ENCODE data around the gene ZCWPW2.

ZCWPW2 gene, protein sequence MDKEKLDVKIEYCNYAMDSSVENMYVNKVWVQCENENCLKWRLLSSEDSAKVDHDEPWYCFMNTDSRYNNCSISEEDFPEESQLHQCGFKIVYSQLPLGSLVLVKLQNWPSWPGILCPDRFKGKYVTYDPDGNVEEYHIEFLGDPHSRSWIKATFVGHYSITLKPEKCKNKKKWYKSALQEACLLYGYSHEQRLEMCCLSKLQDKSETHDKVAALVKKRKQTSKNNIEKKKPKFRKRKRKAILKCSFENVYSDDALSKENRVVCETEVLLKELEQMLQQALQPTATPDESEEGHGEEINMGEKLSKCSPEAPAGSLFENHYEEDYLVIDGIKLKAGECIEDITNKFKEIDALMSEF

DNA sequence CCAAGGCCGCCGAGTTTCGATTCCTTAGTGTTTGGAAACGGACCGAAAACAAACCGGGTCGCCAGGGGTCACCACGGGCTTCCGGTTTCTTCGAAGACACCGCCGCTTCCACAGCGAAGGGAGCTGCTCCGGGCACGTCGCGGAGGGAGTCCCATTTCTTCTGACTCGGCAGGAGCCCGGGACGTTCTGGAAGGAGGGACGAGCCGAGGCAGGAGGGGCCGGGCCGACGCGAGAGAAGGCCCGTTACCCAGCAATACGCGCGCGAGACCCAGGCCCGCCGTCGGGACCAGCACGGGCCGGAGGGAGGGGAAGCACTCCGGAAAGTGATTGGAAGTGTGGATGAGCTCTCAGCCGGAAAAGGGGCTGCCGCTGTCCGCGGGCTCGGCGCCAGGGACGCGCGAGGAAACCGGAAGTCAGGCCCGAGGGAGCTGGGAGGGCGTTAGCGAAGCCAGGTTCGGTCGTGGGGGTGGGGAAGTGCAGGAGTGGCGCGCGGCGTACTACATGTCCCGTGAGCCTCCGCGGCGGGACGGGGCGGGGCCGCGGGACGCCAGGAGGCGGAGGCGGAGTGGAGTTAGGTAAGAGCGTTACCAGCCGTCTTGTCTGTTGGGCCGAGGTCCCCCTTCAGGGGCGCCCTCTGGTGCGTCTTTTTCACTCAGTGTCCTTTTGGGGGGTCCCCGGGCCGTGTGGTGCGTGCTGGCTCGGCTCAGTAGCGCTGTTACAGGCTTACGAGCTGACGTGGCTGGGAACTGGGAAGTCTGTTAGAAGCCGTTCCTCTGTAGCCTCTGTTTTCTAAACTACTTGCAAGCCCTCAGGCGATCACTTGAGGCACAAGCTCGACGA, at the start of gene ZCWPW2, which contains the start of gene AZI2:
ZCWPW2 (plus strand) TSS at position 93 of the 840 bp plus-strand sequence. CDS start 64,348 bp downstream, outside the sequence.
AZI2 (minus strand) TSS at position 196 of the 840 bp plus-strand sequence. CDS start 8,207 bp downstream, outside the sequence.
- peak; percentile 90 for DNase-seq (ENCODE audit: low read depth)

DNA sequence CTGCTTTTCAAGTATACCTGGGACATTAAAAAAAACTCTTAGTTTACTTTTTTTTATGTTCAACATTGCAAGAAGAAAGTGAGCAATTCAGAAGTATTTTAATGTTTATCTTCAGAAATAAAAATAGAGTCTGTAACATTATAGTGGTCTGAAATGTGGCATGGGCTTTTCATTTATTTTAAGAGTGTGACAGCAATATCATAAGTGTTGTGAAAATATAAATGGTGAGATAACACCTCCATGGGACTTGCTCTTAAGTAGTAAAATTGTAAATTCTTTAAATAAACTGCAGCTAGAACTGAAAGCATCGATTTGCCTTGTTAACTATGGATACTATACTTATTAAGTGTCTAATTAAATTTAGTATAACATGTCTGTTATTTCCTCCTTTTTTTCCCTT, 48.8 kb upstream of the ZCWPW2 start:
- no peak for DNase-seq (ENCODE audit: low read depth)

DNA sequence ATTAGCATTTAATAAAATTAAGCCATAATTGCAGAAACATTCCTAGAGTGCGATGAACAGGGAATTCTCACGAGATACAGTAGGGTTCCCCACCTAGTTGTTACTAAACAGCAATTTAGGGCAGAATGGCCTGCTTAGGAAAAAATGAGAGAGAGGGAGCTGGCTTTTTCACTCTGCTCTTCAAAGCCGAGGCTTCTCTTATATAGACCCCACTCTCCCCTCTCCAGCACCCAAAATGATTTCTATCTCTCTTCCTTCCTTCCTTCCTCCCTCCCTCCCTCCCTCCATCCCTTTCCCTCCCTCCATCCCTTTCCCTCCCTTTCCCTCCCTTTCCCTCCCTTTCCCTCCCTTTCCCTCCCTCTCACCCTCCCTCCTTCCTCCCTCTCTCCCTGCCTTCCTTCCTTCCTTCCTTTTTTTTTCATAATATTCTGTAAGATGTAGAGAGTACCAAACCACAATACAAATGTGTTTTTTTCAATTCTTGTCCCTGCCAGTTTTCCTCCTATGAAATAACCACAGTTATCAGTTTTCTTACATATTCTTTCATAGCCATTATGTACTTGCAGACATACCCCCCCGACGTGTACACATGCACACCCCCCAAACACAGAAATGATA, 48.1 kb upstream of the ZCWPW2 start:
- no peak for DNase-seq (ENCODE audit: low read depth)

DNA sequence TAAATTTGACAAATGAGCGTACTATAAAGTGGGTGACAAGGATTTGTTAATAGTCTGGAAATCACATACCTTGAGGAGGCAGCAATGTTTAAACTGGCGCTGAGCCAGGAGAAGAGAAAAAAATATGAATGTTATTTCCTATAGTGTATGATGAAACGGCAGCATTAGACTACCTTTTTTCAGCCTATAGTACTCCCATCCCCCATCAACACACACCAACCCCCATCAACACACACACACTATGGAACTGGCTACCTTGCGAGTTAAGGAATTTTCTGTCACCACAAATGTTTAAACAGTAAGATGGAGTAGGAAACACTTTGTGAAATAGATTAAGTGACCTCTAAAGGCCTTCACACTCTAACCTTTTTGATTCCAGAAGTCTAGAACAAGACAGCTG, 46.8 kb upstream of the ZCWPW2 start:
- no peak for DNase-seq (ENCODE audit: low read depth)

DNA sequence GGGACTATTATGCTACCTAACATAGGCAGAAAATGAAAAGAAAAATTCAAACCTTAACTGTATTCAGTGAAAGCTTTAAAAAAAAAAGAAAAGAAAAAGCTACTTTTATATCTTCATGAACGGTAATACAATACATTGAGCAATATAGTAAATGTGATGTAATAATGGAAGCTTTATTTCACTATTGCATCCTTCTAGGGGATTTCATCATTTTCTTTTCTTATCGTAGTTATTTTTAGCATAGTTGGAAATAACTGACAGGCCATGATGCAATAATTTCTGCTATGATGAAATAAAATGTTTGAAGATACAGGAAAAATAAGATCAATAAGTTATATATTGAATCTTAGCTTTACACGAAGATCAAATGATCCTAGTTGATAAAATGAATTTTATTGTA, 40.3 kb upstream of the ZCWPW2 start:
- no peak for DNase-seq (ENCODE audit: low read depth)

DNA sequence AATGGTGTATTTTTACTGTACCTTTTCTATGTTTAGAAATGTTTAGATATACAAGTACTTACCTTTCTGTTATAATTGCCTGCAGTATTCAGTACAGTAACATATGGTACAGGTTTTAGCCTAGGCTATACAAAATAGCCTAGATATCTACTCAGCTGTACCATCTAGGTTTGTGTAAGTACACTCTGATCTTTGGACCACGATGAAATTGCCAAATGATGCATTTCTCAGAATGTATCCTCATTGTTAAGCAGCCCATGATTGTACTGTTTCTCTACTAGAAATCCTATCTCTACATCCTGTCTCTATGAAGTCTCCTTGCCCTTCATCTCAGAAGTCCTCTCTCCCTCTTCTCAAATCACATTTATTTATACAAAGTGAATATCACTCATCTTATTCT, 32.8 kb upstream of the ZCWPW2 start:
- DNase-seq (ENCODE audit: low read depth): no peak

DNA sequence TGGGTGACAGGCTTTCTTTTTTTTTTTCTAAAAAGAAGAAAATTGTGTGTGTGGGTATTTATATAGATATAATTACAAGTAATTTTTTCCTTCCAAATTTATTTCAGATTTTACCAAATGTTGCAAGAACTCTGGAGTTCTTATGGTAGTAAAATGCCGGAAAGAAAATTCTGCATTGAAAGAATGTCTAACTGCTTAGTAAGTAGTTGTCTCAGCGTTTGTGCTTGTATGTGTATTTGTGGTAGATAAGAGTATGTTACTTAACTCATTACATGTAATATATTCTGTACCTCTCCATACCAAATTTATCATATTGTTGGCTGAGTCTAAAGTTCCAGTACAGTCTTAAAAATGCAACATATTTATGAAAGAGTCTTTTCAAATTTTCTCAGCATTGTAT, 32.3 kb upstream of the ZCWPW2 start:
- no peak for DNase-seq (ENCODE audit: low read depth)

DNA sequence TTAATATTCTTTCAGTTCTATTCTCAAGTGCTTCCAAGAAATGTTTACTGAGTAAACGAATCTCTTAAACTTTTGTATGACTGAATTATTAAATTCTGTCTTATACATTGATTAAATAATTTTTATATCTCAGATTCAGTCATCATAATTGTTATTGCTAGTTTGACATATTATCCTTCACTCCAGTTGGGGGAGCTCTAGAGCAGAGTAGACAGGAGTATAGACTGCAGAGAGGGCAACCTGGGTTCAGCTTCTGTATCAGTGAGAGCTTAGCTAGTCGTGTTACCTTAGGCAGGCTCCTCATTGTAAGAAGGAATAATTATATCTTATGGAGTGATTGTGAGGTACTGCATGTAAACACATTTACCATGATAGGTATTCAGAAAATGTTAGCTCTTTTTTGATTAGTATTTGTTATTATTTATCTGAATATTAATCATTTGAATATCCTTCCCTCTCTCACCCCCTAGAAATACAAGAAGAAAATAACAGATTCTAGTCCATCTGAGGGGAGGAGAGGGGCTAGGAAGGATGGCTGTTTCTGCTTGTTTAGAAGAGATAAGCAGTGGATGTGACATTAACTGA, 31.0 kb upstream of the ZCWPW2 start:
- no peak for DNase-seq (ENCODE audit: low read depth)

DNA sequence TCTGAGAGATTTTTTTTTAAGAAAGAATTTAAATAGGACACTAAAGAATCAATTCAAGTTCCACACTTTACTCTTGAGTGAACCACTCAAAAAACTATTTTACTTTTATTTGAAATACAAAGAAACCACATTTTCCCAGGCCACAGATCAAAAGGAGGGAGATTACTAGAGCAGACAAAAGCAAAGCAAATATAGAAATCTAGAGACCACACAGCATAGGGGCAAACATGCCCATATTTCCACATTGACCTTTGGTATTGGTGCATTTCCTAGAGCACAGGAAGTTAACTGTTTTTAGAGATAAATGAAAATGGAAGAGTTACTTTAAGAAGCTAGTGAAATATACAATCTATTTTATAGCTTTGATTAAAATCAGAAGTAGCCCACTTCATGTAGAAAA, 27.5 kb upstream of the ZCWPW2 start:
- DNase-seq (ENCODE audit: low read depth): no peak

DNA sequence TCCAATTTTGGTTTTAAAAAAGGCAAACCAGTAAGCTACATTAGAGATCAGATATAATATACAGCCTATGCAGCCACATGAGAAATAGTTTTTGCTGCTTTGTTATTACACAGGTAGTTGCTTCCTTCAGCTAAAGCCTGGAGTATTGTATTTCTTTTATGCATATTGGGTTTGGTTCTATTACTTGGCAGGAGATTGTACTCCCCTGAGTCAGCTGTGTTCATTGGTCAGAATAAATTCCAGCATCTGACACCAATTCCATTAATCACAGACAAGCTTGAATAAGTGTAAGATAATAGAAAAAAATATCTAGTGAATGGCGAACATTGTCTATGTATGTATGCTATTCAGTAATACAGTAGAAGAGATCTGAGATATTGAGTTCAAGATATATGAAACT, 26.1 kb upstream of the ZCWPW2 start:
- DNase-seq (ENCODE audit: low read depth): no peak

DNA sequence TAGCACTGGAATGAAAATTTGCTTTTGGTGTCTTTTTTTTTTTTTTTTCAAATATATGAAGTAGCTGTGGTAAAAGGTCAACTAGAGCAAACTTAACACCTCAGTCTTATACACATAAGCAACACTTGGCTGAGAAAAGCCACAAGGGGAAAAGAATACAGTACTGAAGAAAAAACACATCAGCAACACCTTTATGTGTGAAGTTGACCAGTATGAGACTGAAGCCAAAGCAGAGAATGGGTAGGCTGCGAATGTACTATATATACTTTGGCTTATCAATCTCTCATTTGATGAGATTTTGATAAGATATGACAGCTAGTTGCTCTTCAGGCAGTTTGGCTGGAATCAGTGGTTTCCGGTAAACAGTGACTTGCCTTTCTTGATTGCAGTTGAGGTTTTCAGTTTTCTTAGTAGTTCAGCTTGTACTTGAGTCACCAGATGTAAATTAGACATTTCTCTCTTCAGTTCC, 22.0 kb upstream of the ZCWPW2 start:
- no peak for DNase-seq (ENCODE audit: low read depth)

DNA sequence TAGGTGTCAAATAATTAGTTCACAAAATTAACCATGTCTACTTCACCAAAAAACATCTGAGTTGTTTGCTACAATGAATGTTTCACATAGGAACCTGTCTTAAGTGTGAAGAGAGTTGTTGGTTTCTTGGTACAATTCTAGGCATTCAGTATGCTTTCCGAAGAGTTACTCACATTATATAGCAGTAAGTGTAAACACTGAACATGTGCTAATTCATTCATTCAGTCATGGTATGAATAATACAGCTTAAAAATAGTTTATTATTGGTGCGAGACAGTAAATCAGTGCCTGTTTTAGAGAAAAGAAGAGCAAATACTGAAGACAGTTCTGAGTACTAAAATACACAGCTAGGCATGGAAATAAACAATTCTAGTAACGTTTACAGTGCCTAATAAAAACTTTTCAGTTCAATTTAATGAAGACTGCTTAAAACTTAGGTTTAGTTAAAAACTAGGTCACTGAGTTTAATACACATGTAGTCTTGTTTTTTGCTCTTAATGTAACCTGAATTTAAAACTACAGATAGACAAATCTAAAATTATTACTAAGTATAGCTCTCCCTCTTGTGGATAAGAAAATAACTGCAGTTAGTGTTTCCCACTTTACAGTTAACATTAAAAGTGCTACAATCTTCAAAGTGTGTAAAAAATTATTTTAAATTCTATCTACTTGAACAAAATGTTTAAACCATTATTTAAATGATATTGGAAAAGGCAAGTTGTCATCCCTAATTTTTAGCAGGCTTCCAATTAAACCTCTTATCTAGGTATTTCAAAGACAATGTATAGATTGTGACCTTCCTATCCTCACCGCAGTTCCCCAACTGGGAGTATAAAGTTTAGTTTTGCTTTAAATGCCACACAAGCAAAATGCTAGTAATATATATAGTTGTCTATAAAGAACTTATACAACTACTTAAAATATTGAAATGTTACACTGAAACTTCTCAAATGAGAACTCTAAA, 20.1 kb upstream of the ZCWPW2 start:
- no peak for DNase-seq (ENCODE audit: low read depth)

DNA sequence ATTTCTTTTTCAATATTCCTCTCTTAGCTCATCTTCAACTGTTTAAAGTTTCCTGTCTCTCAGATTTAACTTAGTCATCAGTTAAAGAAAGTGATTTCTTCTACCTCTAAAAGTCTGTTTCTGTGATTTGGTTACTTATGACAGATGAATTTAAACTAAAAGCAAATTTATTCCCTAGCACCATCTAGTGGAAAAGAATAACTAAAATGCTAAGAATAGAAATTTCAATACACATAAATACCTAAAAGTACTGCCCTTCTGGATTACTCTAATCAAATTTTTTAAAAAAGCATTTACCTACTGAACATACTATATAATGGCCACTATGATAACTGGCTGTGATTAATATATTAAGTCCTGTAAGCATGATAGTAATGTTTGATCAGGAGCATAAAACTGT, 14.0 kb upstream of the ZCWPW2 start:
- DNase-seq (ENCODE audit: low read depth): no peak

DNA sequence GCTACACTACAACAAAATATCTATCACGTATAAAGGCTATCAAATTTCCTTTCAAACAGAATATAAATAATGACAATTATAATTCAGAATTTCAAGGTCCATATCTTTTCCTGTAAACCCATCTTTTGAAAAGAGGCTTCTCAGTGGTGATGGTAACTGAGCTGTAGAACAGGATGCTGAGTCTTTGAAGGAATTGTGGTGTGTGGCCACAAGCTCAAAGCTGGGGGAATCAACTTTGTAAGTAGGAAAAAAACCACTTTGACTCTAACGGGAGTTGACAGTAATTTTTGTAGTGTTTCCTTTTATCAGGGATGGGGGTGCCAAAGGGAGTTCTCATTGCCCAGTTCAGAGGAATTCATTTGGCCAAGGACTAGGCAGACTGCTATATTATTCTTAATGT, 13.3 kb upstream of the ZCWPW2 start:
- DNase-seq (ENCODE audit: low read depth): no peak

DNA sequence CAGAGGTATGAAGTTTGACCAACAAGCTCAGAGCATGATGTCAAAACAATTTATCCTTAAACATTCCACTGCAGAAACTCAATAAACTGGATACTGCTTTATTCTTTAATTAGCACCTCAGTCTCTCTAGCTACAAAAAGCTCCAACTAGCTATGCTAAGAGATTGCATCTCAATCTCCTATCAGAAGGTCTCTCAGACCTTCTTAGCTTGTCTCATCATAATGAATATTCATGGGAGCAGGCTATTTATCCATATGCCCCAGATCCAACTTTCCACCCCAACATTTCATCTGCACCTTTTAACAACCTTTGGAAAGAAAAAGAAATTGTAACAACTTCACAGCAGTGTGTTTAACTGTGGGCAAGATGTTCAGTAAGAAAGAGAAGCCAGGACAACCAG, 11.3 kb upstream of the ZCWPW2 start:
- DNase-seq (ENCODE audit: low read depth): no peak

DNA sequence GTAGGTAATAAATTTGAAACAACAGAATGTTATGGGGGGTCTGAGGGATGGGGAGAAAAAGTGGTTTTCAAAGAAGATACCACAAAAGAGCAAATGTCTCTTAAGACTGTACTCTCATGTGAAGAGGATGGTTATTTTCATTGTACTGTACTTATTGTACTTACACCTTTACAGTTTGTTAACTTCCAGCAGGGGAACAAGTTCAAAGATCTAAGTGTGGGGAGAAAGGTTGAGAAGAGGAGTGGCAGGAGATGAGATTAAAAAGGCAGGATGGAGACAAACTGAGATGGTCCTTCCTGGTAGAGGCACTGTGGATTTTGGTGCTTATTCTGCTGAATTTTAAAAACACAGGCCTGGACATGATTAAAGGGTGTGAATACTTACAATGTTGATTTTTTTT, 5.4 kb upstream of the ZCWPW2 start:
- DNase-seq (ENCODE audit: low read depth): no peak

DNA sequence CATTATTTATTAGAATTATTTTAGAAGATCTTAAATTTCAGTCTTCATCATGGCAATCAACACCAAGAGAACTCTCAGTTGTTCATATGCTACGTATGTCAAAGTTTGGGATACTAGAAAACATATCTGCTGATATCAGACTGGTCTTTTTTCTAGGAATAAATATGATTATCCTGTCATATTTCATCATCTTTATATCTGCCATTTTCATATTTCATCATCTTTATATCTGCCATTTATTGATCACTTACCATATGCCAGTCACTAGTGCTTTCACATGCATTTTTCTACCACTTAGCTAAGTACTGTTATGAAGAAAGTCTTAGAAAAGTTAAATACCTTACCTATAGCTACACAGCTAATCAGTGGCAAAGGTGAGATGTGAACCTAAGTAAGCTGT, 2.8 kb upstream of the ZCWPW2 start:
- no peak for DNase-seq (ENCODE audit: low read depth)

DNA sequence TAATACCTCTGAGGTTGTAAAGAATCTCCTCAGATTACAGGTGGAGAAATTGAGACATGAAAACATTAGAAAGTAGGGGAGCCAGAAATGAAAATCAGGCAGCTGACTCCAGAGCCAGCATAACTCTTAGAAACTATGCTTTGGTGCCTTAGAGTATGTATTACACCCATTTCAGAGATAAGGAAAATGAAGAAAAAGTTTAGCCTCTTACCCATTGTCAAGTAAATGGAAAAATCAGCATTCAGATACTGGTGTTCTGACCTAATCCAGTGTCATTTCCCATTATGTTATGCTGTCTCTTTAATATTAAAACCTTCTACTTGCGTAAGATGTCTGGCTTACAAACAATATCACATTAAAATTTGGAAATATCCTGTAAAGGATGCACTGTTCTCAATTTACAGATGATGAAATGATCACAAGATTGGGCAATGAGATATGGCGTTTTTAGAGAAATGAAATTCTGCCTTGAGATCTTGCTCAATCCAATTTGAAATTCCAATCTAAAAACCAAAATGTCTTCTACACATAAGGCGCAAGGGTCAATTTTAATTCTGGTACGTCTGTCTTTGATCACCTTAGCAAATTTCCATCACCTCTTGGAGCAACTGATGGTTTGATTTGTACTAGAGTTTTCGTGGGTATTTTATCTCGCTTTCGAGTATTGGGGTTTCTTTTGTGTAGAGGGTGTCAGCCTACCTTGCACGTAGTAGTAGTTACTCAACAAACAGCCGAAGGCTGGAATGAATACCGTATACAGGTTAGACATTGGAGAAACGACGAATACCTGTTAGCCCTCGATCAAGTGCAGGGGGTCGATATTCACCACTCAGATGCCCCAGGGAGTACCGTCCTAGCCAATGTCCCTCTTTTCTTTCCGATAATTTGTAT, 902 bp upstream of the ZCWPW2 start:
- DNase-seq (ENCODE audit: low read depth): no peak

DNA sequence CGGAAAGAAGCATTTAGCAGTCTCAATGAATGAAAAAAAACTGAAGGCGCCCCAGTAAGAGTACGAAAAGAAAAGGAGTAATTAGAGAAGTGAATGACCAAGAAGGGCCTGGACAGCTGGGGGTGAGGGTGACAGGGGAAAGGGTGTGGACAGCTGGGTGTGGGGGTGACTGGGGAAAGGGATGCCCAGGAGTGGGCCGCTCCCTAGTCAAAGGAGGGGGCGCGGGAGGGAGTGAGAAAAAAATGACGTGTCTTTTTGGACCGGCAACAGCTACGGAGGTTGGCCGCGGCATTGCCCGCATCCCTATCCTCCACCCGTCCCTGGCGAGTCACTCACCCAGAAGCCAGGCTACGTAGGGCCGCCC, 274 bp upstream of the ZCWPW2 start:
- DNase-seq (ENCODE audit: low read depth): no peak

DNA sequence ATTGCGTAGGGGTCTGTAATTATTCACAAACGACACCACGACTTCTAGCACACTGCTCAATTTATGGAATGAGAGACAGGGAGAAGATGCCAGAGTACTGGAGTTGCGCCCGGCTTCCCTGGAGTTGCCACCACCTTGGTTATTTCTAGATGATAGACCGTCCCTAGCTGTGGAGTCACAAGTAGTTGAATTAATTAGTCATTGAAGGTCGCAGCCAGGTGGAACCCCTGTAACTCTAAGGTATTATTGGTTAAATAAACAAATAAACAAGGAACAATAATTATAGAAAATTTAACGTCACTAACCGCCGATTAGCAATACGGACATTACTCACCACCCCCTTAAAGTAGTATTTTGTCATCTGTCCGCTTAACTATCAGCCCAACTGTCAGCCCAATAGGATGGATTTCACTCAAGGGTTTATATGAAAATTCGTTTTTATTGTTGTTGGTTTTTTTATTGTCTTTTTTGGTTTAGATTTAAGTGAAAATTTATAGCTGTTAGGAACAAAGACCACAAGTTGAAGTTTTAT, 1.0 kb downstream of the ZCWPW2 start:
- DNase-seq (ENCODE audit: low read depth): no peak

All from activated T-cell treated with anti-CD3 and anti-CD28 coated beads for 48 hours (primary cell).